ENCODE results near the gene CALB2.

The CALB2 gene

DNA sequence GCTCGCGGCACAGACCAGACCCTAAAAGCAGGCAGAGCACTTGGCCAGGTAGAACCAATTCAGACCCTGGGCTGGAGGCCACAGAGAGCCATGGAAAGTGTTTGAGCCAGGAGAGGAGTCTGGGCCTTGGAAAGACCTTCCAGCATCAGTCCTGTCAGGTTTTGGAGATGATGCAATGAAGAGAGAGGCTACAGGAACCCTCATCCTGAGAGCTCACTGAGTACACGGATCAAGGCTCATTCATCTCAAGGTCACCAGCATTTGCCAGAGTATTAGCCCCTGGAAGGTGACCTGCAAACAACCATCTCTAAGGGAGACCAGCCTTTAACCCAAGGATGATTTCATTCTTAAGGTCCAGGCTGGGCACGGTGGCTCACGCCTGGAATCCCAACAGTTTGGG lies 55.5 kb downstream of the CALB2 start:
- Histone ChIP-seq H3K9ac (ENCODE audit: low read length) (no peak overlapping the region), H4K20me1 (ENCODE audit: insufficient read depth, low read length) (no peaks in the 10 kb centered on the region), H3K36me3 (replicated peaks; ENCODE audit: low read depth, low read length) (no peaks in the 10 kb centered on the region), H3K4me1 (ENCODE audit: low read length) (peaks cover 8% of the 10 kb centered on the region; the same call in 1 of the 2 replicates), H3K4me3 (ENCODE audit: low read length) (no peak overlapping the region), H3K79me2 (ENCODE audit: low read length) (no peaks in the 10 kb centered on the region), H3K27me3 (ENCODE audit: low read depth, low read length) (peaks cover 43% of the 10 kb centered on the region), H2AFZ (ENCODE audit: low read depth, low read length) (no peak overlapping the region), H3K9me3 (ENCODE audit: insufficient read depth, low read length) (no peaks in the 10 kb centered on the region), H3K4me2 (ENCODE audit: low read length) (no peak overlapping the region), H3K27ac (ENCODE audit: low read length) (no peak overlapping the region)
- TF ChIP-seq, protein P1, sequence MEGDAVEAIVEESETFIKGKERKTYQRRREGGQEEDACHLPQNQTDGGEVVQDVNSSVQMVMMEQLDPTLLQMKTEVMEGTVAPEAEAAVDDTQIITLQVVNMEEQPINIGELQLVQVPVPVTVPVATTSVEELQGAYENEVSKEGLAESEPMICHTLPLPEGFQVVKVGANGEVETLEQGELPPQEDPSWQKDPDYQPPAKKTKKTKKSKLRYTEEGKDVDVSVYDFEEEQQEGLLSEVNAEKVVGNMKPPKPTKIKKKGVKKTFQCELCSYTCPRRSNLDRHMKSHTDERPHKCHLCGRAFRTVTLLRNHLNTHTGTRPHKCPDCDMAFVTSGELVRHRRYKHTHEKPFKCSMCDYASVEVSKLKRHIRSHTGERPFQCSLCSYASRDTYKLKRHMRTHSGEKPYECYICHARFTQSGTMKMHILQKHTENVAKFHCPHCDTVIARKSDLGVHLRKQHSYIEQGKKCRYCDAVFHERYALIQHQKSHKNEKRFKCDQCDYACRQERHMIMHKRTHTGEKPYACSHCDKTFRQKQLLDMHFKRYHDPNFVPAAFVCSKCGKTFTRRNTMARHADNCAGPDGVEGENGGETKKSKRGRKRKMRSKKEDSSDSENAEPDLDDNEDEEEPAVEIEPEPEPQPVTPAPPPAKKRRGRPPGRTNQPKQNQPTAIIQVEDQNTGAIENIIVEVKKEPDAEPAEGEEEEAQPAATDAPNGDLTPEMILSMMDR (IDR thresholded peaks at IDR 0.05; ENCODE audit: low read depth, low read length) = no peak
- TF ChIP-seq EZH2phosphoT487 (IDR thresholded peaks at IDR 0.05; ENCODE audit: low read depth) = no peak

DNA sequence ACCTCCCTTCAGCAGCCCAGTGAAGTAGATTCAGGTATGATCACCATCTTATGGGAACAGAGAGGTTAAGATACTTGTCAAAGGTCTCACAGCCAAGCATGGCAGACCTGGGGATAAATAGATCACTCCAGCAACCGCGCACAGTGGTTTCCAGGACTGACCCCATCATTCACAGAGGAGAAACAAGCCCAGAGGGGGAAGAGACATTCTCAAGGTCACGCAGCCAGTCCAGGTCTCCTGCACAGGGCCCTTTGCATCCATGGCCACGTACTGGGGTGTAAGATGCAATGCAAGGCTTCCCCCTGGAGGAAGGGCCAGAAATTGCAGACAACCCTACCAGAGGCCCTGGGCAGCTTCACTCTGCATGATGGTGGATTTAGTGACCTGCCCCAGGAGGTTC lies 63.4 kb downstream of the CALB2 start:
- H4K20me1 ChIP-seq (ENCODE audit: insufficient read depth, low read length) = no peaks in the 10 kb centered on the region
- H3K36me3 ChIP-seq (replicated peaks; ENCODE audit: low read depth, low read length) = no peaks in the 10 kb centered on the region
- TF ChIP-seq, protein P1 (IDR thresholded peaks at IDR 0.05; ENCODE audit: low read depth, low read length) = peak; percentile 42
- no peak for TF ChIP-seq EZH2phosphoT487 (IDR thresholded peaks at IDR 0.05; ENCODE audit: low read depth)
- no peak overlapping the region for H3K9ac ChIP-seq (ENCODE audit: low read length)
- no peak overlapping the region for H2AFZ ChIP-seq (ENCODE audit: low read depth, low read length)
- no peak overlapping the region for H3K4me2 ChIP-seq (ENCODE audit: low read length)
- H3K9me3 ChIP-seq (ENCODE audit: insufficient read depth, low read length) = no peaks in the 10 kb centered on the region
- H3K79me2 ChIP-seq (ENCODE audit: low read length) = no peaks in the 10 kb centered on the region
- H3K4me3 ChIP-seq (ENCODE audit: low read length) = no peak overlapping the region
- peaks cover 21% of the 10 kb centered on the region for H3K27me3 ChIP-seq (ENCODE audit: low read depth, low read length)
- H3K4me1 ChIP-seq (ENCODE audit: low read length) = no peaks in the 10 kb centered on the region
- no peak overlapping the region for H3K27ac ChIP-seq (ENCODE audit: low read length)

DNA sequence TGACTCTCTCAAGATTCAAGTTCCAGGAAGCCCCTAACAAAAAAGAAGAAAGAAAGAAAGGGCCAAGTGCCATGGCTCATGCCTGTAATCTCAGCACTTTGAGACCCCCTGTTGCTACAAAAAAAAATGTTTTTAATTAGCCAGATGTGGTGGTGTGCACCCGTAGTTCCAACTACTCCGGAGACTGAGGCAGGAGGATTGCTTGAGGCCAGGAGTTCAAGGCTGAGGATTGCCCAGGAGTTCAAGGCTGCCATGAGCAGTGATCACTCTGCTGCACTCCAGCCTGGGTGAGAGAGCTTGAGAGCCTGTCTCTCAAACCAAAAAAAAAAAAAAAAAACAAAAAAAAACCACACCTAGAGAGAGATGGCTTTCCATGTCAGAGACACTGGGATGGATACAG lies 64.5 kb downstream of the CALB2 start:
- Histone ChIP-seq H3K79me2 (ENCODE audit: low read length) (no peaks in the 10 kb centered on the region), H3K36me3 (replicated peaks; ENCODE audit: low read depth, low read length) (no peaks in the 10 kb centered on the region), H3K4me3 (ENCODE audit: low read length) (no peak overlapping the region), H2AFZ (ENCODE audit: low read depth, low read length) (no peak overlapping the region), H3K4me2 (ENCODE audit: low read length) (no peak overlapping the region), H3K27ac (ENCODE audit: low read length) (no peak overlapping the region), H3K27me3 (ENCODE audit: low read depth, low read length) (peaks cover 14% of the 10 kb centered on the region), H3K9ac (ENCODE audit: low read length) (no peak overlapping the region), H3K9me3 (ENCODE audit: insufficient read depth, low read length) (no peaks in the 10 kb centered on the region), H3K4me1 (ENCODE audit: low read length) (no peaks in the 10 kb centered on the region), H4K20me1 (ENCODE audit: insufficient read depth, low read length) (no peaks in the 10 kb centered on the region)
- TF ChIP-seq, protein P1 (IDR thresholded peaks at IDR 0.05; ENCODE audit: low read depth, low read length) = no peak

DNA sequence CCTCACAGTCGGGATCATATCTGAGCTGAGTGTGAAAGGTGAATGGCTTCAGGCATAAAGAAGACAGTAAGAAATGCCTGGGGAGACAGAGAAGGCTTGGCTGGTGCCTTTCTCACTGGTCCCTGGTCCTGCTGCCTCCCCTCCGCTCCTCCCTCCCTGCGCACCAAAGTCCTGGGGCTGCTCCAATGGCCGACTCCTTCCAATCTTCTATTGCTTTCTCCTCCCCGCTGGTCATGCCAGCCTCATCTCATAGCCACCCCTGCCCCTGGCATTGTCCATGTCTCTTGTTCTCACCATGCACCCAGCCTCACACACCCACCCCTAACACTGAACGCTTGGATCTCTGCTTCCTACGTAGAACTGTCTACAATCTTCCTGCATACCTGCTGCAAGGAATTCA lies 65.3 kb downstream of the CALB2 start:
- H3K27ac ChIP-seq (ENCODE audit: low read length) = no peak overlapping the region
- peaks cover 6% of the 10 kb centered on the region for H3K27me3 ChIP-seq (ENCODE audit: low read depth, low read length)
- H2AFZ ChIP-seq (ENCODE audit: low read depth, low read length) = no peak overlapping the region
- no peaks in the 10 kb centered on the region for H4K20me1 ChIP-seq (ENCODE audit: insufficient read depth, low read length)
- H3K4me3 ChIP-seq (ENCODE audit: low read length) = no peak overlapping the region
- no peaks in the 10 kb centered on the region for H3K9me3 ChIP-seq (ENCODE audit: insufficient read depth, low read length)
- H3K36me3 ChIP-seq (replicated peaks; ENCODE audit: low read depth, low read length) = no peaks in the 10 kb centered on the region
- no peaks in the 10 kb centered on the region for H3K79me2 ChIP-seq (ENCODE audit: low read length)
- no peaks in the 10 kb centered on the region for H3K4me1 ChIP-seq (ENCODE audit: low read length)
- H3K9ac ChIP-seq (ENCODE audit: low read length) = no peak overlapping the region
- no peak for TF ChIP-seq EZH2phosphoT487 (IDR thresholded peaks at IDR 0.05; ENCODE audit: low read depth)
- TF ChIP-seq, protein P1 (IDR thresholded peaks at IDR 0.05; ENCODE audit: low read depth, low read length) = no peak
- no peak overlapping the region for H3K4me2 ChIP-seq (ENCODE audit: low read length)

All from OCI-LY3 (cell line).